Hepatocyte (in vitro differentiated cells): ENCODE data around the gene VPS54.
"Not testable (repeated sequence)": the region's sequence is repeated elsewhere in the genome, so short reads cannot be mapped to it uniquely, and the experiment has no call there.

ENCODE experiments used
- EZH2 ChIP-seq: fragments of 200-600 bp; sonication (generic); IDR thresholded peaks from 2 replicates; pipeline ENCODE4 v1.6.1; 2016; ENCODE audit warnings: antibody characterized with exemption, mild to moderate bottlenecking, borderline replicate concordance
- EZH2phosphoT487 ChIP-seq: fragments of 200-600 bp; sonication (generic); IDR thresholded peaks from one replicate; pipeline ENCODE4 v1.6.1; 2018; ENCODE audit warnings: antibody characterized with exemption, mild to moderate bottlenecking, low read depth, moderate library complexity; ENCODE audit not compliant: unreplicated experiment, severe bottlenecking
- TF ChIP-seq, protein P1 (sequence below): fragments of 200-600 bp; sonication (generic); IDR thresholded peaks from 2 replicates; pipeline ENCODE4 v1.5.1; 2016; ENCODE audit warnings: antibody characterized with exemption, mild to moderate bottlenecking; ENCODE audit not compliant: poor library complexity

DNA sequence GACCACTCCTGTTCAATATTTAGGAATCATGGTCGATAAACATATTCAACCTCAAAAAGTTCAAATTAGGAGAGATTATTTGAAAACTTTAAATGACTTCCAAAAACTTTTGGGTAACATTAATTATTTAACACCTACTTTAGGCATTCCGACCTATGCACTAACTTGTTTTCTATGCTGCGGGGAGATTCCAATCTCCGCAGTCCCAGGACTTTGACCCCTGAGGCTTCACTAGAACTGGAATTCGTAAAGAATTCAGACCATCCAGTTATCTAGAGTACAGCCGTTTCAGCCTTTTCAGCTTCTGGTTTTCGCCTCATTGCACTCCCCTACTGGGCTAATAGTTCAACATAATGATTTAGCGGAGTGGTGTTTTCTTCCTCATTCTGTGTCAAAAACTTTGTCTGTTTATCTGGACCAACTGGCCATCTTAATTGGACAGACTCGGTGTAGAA, 26.1 kb downstream of the VPS54 start:
- TF ChIP-seq EZH2, EZH2phosphoT487: not testable (repeated sequence)
- TF ChIP-seq, protein P1, sequence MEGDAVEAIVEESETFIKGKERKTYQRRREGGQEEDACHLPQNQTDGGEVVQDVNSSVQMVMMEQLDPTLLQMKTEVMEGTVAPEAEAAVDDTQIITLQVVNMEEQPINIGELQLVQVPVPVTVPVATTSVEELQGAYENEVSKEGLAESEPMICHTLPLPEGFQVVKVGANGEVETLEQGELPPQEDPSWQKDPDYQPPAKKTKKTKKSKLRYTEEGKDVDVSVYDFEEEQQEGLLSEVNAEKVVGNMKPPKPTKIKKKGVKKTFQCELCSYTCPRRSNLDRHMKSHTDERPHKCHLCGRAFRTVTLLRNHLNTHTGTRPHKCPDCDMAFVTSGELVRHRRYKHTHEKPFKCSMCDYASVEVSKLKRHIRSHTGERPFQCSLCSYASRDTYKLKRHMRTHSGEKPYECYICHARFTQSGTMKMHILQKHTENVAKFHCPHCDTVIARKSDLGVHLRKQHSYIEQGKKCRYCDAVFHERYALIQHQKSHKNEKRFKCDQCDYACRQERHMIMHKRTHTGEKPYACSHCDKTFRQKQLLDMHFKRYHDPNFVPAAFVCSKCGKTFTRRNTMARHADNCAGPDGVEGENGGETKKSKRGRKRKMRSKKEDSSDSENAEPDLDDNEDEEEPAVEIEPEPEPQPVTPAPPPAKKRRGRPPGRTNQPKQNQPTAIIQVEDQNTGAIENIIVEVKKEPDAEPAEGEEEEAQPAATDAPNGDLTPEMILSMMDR: not testable (repeated sequence)
